HepG2 (cell line): ENCODE data around the gene PSMG4. TPM values are rescaled to one million over a fixed set of nuclear protein-coding genes. Genes with fewer than 3 reads are reported as not detected.

Experiments used
- ATAC-seq: fragments of 200-7000 bp; cut with Tn5 transposase; 3 replicates; pipeline ENCODE4 v1.9.1; 2020; ENCODE audit warnings: mild to moderate bottlenecking, moderate library complexity
- BruUV-seq: library from RNA; stranded (reverse); fragments of 400-500 nt; replicated peaks from 2 replicates; lab custom pipeline; 2021; lab: Mats Ljungman, UMichigan
- CTCF ChIA-PET: fragments of 300-600 bp; formaldehyde crosslinking; extraction: SDS; loops from one replicate; lab custom pipeline; 2021; ENCODE audit warnings: low total read pairs, inconsistent platforms, low intra/inter-chr PET ratio; lab: Yijun Ruan, JAX
- POLR2A ChIA-PET: fragments of 350-600 bp; sonication (Branson Sonifier 250); formaldehyde crosslinking; loops from one replicate; lab custom pipeline; 2020; ENCODE audit warnings: antibody characterized with exemption, inconsistent platforms; lab: Yijun Ruan, JAX
- DNase-seq: peaks from one replicate; pipeline ENCODE4 v3.0.0-alpha.2; 2015; ENCODE audit warnings: low spot score
- FAIRE-seq: peaks from 3 replicates; lab custom pipeline; 2011; peaks lifted over from hg19 to GRCh38; lab: Jason Lieb, UNC
- H2AFZ ChIP-seq: one replicate; pipeline ENCODE4 v1.6.1; 2011; ENCODE audit warnings: low read length, inconsistent platforms
- H3K27ac ChIP-seq: fragments of 300-600 bp; 3 replicates; pipeline ENCODE4 v1.8.0; 2011; ENCODE audit warnings: mixed run types, mild to moderate bottlenecking, mixed read lengths, low read length, inconsistent platforms; ENCODE audit not compliant: insufficient read depth; ENCODE audit errors: extremely low read length
- H3K27me3 ChIP-seq, 2 experiments: fragments of 200-600 bp in 1 of 2; 2 replicates in 1 of 2; 3 replicates in 1 of 2; pipeline versions ENCODE4 v1.6.0 to v1.8.0; 2011; ENCODE audit warnings: low read length in 2 of 2, mild to moderate bottlenecking in 2 of 2, moderate library complexity in 2 of 2, inconsistent platforms in 1 of 2; ENCODE audit not compliant: insufficient read depth in 2 of 2, control insufficient read depth in 1 of 2
- H3K36me3 ChIP-seq, 2 experiments: fragments of 200-600 bp in 1 of 2; replicated peaks in 1 of 2; 2 replicates in 1 of 2; 3 replicates in 1 of 2; pipeline versions ENCODE4 v1.5.1 to v1.8.0; 2011; ENCODE audit warnings: low read length in 2 of 2, inconsistent platforms in 1 of 2; ENCODE audit not compliant: insufficient read depth in 2 of 2, control insufficient read depth in 1 of 2
- H3K4me1 ChIP-seq: 2 replicates; pipeline ENCODE4 v1.5.1; 2012; ENCODE audit warnings: low read length, inconsistent platforms; ENCODE audit not compliant: insufficient read depth
- H3K4me2 ChIP-seq: 2 replicates; pipeline ENCODE4 v1.6.0; 2011; ENCODE audit warnings: low read depth, low read length, inconsistent platforms
- H3K4me3 ChIP-seq, 3 experiments: fragments of 200-600 bp in 1 of 3; sonication (generic), shearing (Covaris generic) in 1 of 3; replicated peaks in 1 of 3; 2 replicates each; pipeline ENCODE4 v1.5.1; 2011 to 2016; ENCODE audit warnings: low read length in 3 of 3, inconsistent platforms in 2 of 3, low read depth in 2 of 3, mild to moderate bottlenecking in 2 of 3, control low read depth in 1 of 3, mixed read lengths in 1 of 3; ENCODE audit not compliant: insufficient read depth in 1 of 3
- H3K79me2 ChIP-seq: one replicate; pipeline ENCODE4 v1.6.1; 2011; ENCODE audit warnings: low read length, inconsistent platforms; ENCODE audit not compliant: insufficient read depth
- H3K9ac ChIP-seq: 2 replicates; pipeline ENCODE4 v1.6.0; 2011; ENCODE audit warnings: mild to moderate bottlenecking, low read depth, low read length, inconsistent platforms; ENCODE audit not compliant: insufficient read depth
- H3K9me3 ChIP-seq: 2 replicates; pipeline ENCODE4 v1.5.1; 2012; ENCODE audit warnings: mild to moderate bottlenecking, low read length
- H4K20me1 ChIP-seq: 2 replicates; pipeline ENCODE4 v1.6.0; 2011; ENCODE audit warnings: inconsistent platforms, mild to moderate bottlenecking, low read length, moderate library complexity; ENCODE audit not compliant: insufficient read depth
- ARHGAP35 ChIP-seq: sonication (generic); formaldehyde crosslinking; IDR thresholded peaks from 2 replicates; pipeline ENCODE4 v1.9.0; 2022; ENCODE audit warnings: mild to moderate bottlenecking, inconsistent platforms, moderate library complexity, missing genetic modification reagents, borderline replicate concordance
- DMAP1 ChIP-seq: IDR thresholded peaks from 2 replicates; pipeline ENCODE4 v1.6.1; 2016
- ERF ChIP-seq: IDR thresholded peaks from 2 replicates; pipeline ENCODE4 v1.6.1; 2018; ENCODE audit warnings: missing biosample characterization, missing genetic modification reagents
- HNF4A ChIP-seq: sonication (generic); formaldehyde crosslinking; IDR thresholded peaks from 2 replicates; pipeline ENCODE4 v1.4.0; 2020; ENCODE audit warnings: missing genetic modification reagents
- MATR3 ChIP-seq: sonication (generic); formaldehyde crosslinking; IDR thresholded peaks from 2 replicates; pipeline ENCODE4 v1.4.0; 2020; ENCODE audit warnings: missing genetic modification reagents
- NR2F1 ChIP-seq, 2 experiments: fragments of 450-650 bp in 1 of 2; formaldehyde crosslinking in 1 of 2; IDR thresholded peaks; 2 replicates each; pipeline versions ENCODE4 v1.5.0 to v1.6.1; 2016 to 2020; ENCODE audit warnings: mild to moderate bottlenecking in 1 of 2, missing compliant biosample characterization in 1 of 2, missing genetic modification reagents in 1 of 2, moderate library complexity in 1 of 2
- RFXANK ChIP-seq: IDR thresholded peaks from 2 replicates; pipeline ENCODE4 v1.6.1; 2016
- RXRA ChIP-seq: sonication (generic); formaldehyde crosslinking; IDR thresholded peaks from 2 replicates; pipeline ENCODE4 v1.5.1; 2020; ENCODE audit warnings: missing genetic modification reagents
- SP1 ChIP-seq, 2 experiments: fragments of 450-650 bp in 1 of 2; sonication (generic) in 1 of 2; formaldehyde crosslinking in 1 of 2; IDR thresholded peaks; 2 replicates each; pipeline versions ENCODE4 v1.4.0 to v1.6.1; 2016 to 2020; ENCODE audit warnings: missing genetic modification reagents in 1 of 2
- SYNCRIP ChIP-seq: fragments of 200-400 bp; formaldehyde crosslinking; IDR thresholded peaks from 2 replicates; pipeline ENCODE4 v1.6.1; 2018; ENCODE audit warnings: mild to moderate bottlenecking, low read depth, low read length; ENCODE audit not compliant: insufficient read depth
- TCF12 ChIP-seq, 2 experiments: fragments of 450-650 bp in 1 of 2; sonication (generic) in 1 of 2; formaldehyde crosslinking in 1 of 2; IDR thresholded peaks; 2 replicates each; pipeline versions ENCODE4 v1.6.1 to v1.8.0; 2017 to 2022; ENCODE audit warnings: antibody characterized with exemption in 1 of 2, mild to moderate bottlenecking in 1 of 2, missing genetic modification reagents in 1 of 2, moderate library complexity in 1 of 2
- XBP1 ChIP-seq: sonication (generic); formaldehyde crosslinking; IDR thresholded peaks from 2 replicates; pipeline ENCODE4 v1.5.0; 2020; ENCODE audit warnings: missing genetic modification reagents
- ZNF614 ChIP-seq: IDR thresholded peaks from 2 replicates; pipeline ENCODE4 v1.6.1; 2018; ENCODE audit warnings: missing biosample characterization, missing genetic modification reagents, inconsistent platforms, borderline replicate concordance
- ZNF646 ChIP-seq: sonication (generic); formaldehyde crosslinking; IDR thresholded peaks from 2 replicates; pipeline ENCODE4 v1.9.0; 2021; ENCODE audit warnings: mild to moderate bottlenecking, missing genetic modification reagents
- ZNF709 ChIP-seq: sonication (generic); formaldehyde crosslinking; IDR thresholded peaks from 2 replicates; pipeline ENCODE4 v1.5.0; 2020; ENCODE audit warnings: mild to moderate bottlenecking, missing genetic modification reagents
- ZSCAN20 ChIP-seq: sonication (generic); formaldehyde crosslinking; IDR thresholded peaks from 2 replicates; pipeline ENCODE4 v1.4.0; 2020; ENCODE audit warnings: missing genetic modification reagents, mild to moderate bottlenecking, borderline replicate concordance
- WGBS: methylation state at CpG from one replicate; pipeline ENCODE4 v1.1.6; 2017; ENCODE audit warnings: low lambda C conversion rate; 5-methylcytosine and 5-hydroxymethylcytosine counted together
- in situ Hi-C: cut with HindIII; loops from 2 replicates; pipeline ENCODE4 v1.10.0; 2017; ENCODE audit warnings: low pct_unique_long_range_greater_than_20kb; ENCODE audit not compliant: extremely low pct_ligation_motif_present
- intact Hi-C: fragments of 100-400 bp; cut with micrococcal nuclease; formaldehyde crosslinking; loops from one replicate; pipeline ENCODE4 v1.10.0; 2022; ENCODE audit not compliant: unreplicated experiment
- polyA plus RNA-seq, 8 experiments: library from polyadenylated mRNA; depleted of rRNA in 3 of 8; stranded (reverse) in 7 of 8; unstranded in 1 of 8; fragments of >200 nt; fragmentation: Illumina TruSeq in 4 of 8; extraction: Trizol in 4 of 8; gene quantifications; 2 replicates each; pipeline versions ENCODE4 v1.2.1 to v1.2.3, GENCODE V29; 2011 to 2016; ENCODE audit warnings: low read depth in 4 of 8, missing spikeins in 1 of 8, mixed read lengths in 1 of 8; ENCODE audit not compliant: insufficient read depth in 1 of 8
- total RNA-seq, 5 experiments: library from RNA; depleted of rRNA; stranded (reverse); fragments of >200 nt; fragmentation: Illumina TruSeq; extraction: Trizol; gene quantifications; 2 replicates each; pipeline ENCODE4 v1.2.3, GENCODE V29; 2016; ENCODE audit warnings: low read depth in 1 of 5

Gene PSMG4
- total and polyA plus RNA-seq, 2 of the 13 experiments (the other 11 are each of a cell fraction or from before 2014, with no cell fraction given): 28.5 to 32.8 TPM

- no peak overlapping the region for H3K9ac ChIP-seq
- no peaks in the 10 kb centered on the region for H3K9me3 ChIP-seq
- 95% methylated on average over 20 of the region's 20 CpGs for WGBS
- H3K4me3 ChIP-seq: no peak overlapping the region
- ChIA-PET CTCF (no interaction called here), POLR2A (no interaction called here)
- FAIRE-seq: no peak
- H3K4me1 ChIP-seq: no peaks in the 10 kb centered on the region
- DNase-seq: no peak
- no peak for ATAC-seq
- H4K20me1 ChIP-seq: no peaks in the 10 kb centered on the region
- intact Hi-C loops: no loop called here
- in situ Hi-C loops: loop anchor here (5.0 to 25.0 kb wide), 2 partner anchors 450 to 705 kb away; no protein-coding TSS in a partner anchor
- peaks cover 31 to 53% of the 10 kb centered on the region in 2 experiments for H3K36me3 ChIP-seq
- TF ChIP-seq RXRA (CRISPR knock-in tag) (no peak), ZNF709 (CRISPR knock-in tag) (no peak), ZSCAN20 (CRISPR knock-in tag) (no peak), ZNF646 (CRISPR knock-in tag) (no peak), RFXANK (no peak), ZNF614 (CRISPR knock-in tag) (no peak), NR2F1 (CRISPR knock-in tag; IDR thresholded peaks at IDR 0.05) (no peak), ARHGAP35 (CRISPR knock-in tag) (no peak), HNF4A (CRISPR knock-in tag) (no peak), SYNCRIP (no peak), TCF12 (IDR thresholded peaks at IDR 0.05) (no peak), TCF12 (CRISPR knock-in tag; IDR thresholded peaks at IDR 0.05) (no peak), DMAP1 (CRISPR knock-in tag) (no peak), ERF (no peak), MATR3 (CRISPR knock-in tag) (no peak), SP1 (IDR thresholded peaks at IDR 0.05) (no peak), SP1 (CRISPR knock-in tag; IDR thresholded peaks at IDR 0.05) (no peak), XBP1 (no peak)
- H2AFZ ChIP-seq: no peak overlapping the region
- BruUV-seq: no TSS peak
- H3K79me2 ChIP-seq: no peaks in the 10 kb centered on the region
- no peaks in the 10 kb centered on the region for H3K27me3 ChIP-seq
- no peak overlapping the region for H3K27ac ChIP-seq
- no peak overlapping the region for H3K4me2 ChIP-seq
Observed at GRCh38 chr6:3282476-3283236, 23.9 kb downstream of the PSMG4 start.
